8988T (cell line): ENCODE results near the gene OR5A2.
"Not testable (repeated sequence)": the region's sequence is repeated elsewhere in the genome, so short reads cannot be mapped to it uniquely, and the experiment has no call there.

Source experiments
- DNase-seq: peaks from one replicate; pipeline ENCODE4 v3.0.0; 2011

Gene OR5A2

GRCh38 chr11:59380263-59381059 lies 45.8 kb downstream of the OR5A2 start:
- no peak for DNase-seq

- not testable (repeated sequence) for DNase-seq
These were observed 53.9 kb downstream of the OR5A2 start for GRCh38 chr11:59372324-59372723.

- DNase-seq: no peak
These were observed 57.8 kb downstream of the OR5A2 start for GRCh38 chr11:59368238-59369022.
